GM15510 (cell line): ENCODE results near the gene SLC12A2.

Source experiments
- POLR2A ChIP-seq: IDR thresholded peaks from 3 replicates; pipeline ENCODE4 v1.6.1; 2011; ENCODE audit warnings: borderline replicate concordance; ENCODE audit not compliant: insufficient read length; ENCODE audit errors: extremely low read depth

The SLC12A2 gene

GRCh38 chr5:128083811-128084227 is 253 bp downstream of the SLC12A2 start:
- no peak for TF ChIP-seq POLR2A

- no peak for TF ChIP-seq POLR2A
Measured at GRCh38 chr5:128084228-128085167, 932 bp downstream of the SLC12A2 start.

GRCh38 chr5:128085413-128085812 is 1.8 kb downstream of the SLC12A2 start:
- no peak for TF ChIP-seq POLR2A

GRCh38 chr5:128091579-128091978 is 8.0 kb downstream of the SLC12A2 start:
- TF ChIP-seq POLR2A = no peak

- no peak for TF ChIP-seq POLR2A
Measured at GRCh38 chr5:128092144-128092543, 8.6 kb downstream of the SLC12A2 start.

- TF ChIP-seq POLR2A = no peak
Measured at GRCh38 chr5:128093368-128093767, 9.8 kb downstream of the SLC12A2 start.

GRCh38 chr5:128097224-128097623 is 13.7 kb downstream of the SLC12A2 start:
- TF ChIP-seq POLR2A = no peak

- TF ChIP-seq POLR2A = no peak
Measured at GRCh38 chr5:128097781-128098180, 14.2 kb downstream of the SLC12A2 start.

- TF ChIP-seq POLR2A = no peak
Measured at GRCh38 chr5:128099944-128100343, 16.4 kb downstream of the SLC12A2 start.

- TF ChIP-seq POLR2A = no peak
Measured at GRCh38 chr5:128100860-128101557, 17.4 kb downstream of the SLC12A2 start.

GRCh38 chr5:128101676-128102075 is 18.1 kb downstream of the SLC12A2 start:
- TF ChIP-seq POLR2A = no peak

- no peak for TF ChIP-seq POLR2A
Measured at GRCh38 chr5:128105203-128105602, 21.6 kb downstream of the SLC12A2 start.

- TF ChIP-seq POLR2A = no peak
Measured at GRCh38 chr5:128109138-128109537, 25.6 kb downstream of the SLC12A2 start.

- TF ChIP-seq POLR2A = no peak
Measured at GRCh38 chr5:128109766-128110165, 26.2 kb downstream of the SLC12A2 start.

- no peak for TF ChIP-seq POLR2A
Measured at GRCh38 chr5:128111818-128112448, 28.4 kb downstream of the SLC12A2 start.
